Panc1 (cell line): Measurements from ENCODE around the gene WASF3. TPM values are rescaled to one million over a fixed set of nuclear protein-coding genes. Genes with fewer than 3 reads are reported as not detected.

Source experiments
- ATAC-seq: fragments of 200-7000 bp; cut with Tn5 transposase; 2 replicates; pipeline ENCODE4 v1.9.1; 2020; ENCODE audit warnings: mild to moderate bottlenecking, moderate library complexity
- BruUV-seq: library from RNA; stranded (reverse); fragments of 400-500 nt; replicated peaks from 2 replicates; lab custom pipeline; 2021; lab: Mats Ljungman, UMichigan
- CTCF ChIA-PET: fragments of 300-600 bp; sonication (Branson Sonifier 250); formaldehyde crosslinking; loops from one replicate; lab custom pipeline; 2022; ENCODE audit warnings: antibody characterized with exemption; lab: Charles Lee
- POLR2A ChIA-PET: fragments of 300-600 bp; sonication (Branson Sonifier 250); formaldehyde crosslinking; loops from one replicate; lab custom pipeline; 2022; ENCODE audit warnings: antibody characterized with exemption; lab: Charles Lee
- DNase-seq: peaks from one replicate; pipeline ENCODE4 v3.0.0-alpha.2; 2010; ENCODE audit warnings: low read depth, low spot score
- H3K27ac ChIP-seq: 2 replicates; pipeline ENCODE4 v1.5.1; 2011; ENCODE audit warnings: mild to moderate bottlenecking, low read length, inconsistent platforms
- H3K27me3 ChIP-seq: fragments of 200-500 bp; sonication (Bioruptor generic); 2 replicates; pipeline ENCODE4 v1.6.0; 2014; ENCODE audit warnings: low read length, inconsistent platforms; ENCODE audit not compliant: control insufficient read depth, insufficient read depth
- H3K36me3 ChIP-seq: fragments of 200-500 bp; sonication (Bioruptor generic); 2 replicates; pipeline ENCODE4 v1.5.1; 2014; ENCODE audit warnings: inconsistent platforms, mild to moderate bottlenecking, low read length, moderate library complexity; ENCODE audit not compliant: control insufficient read depth, insufficient read depth
- H3K4me1 ChIP-seq: 2 replicates; pipeline ENCODE4 v1.5.1; 2011; ENCODE audit warnings: inconsistent platforms, mild to moderate bottlenecking, low read length, moderate library complexity; ENCODE audit not compliant: control insufficient read depth, insufficient read depth
- H3K4me3 ChIP-seq, 2 experiments: 2 replicates each; pipeline ENCODE4 v1.5.1; 2011 to 2012; ENCODE audit warnings: low read depth in 2 of 2, low read length in 2 of 2, mild to moderate bottlenecking in 2 of 2, inconsistent platforms in 1 of 2, moderate library complexity in 1 of 2
- H3K9me3 ChIP-seq: fragments of 200-500 bp; sonication (Bioruptor generic); 2 replicates; pipeline ENCODE4 v1.5.1; 2014; ENCODE audit warnings: low read depth, mild to moderate bottlenecking, inconsistent platforms, low read length, moderate library complexity; ENCODE audit not compliant: control insufficient read depth, insufficient read depth
- CTCF ChIP-seq: fragments of 450-650 bp; IDR thresholded peaks from 2 replicates; pipeline ENCODE4 v1.5.1; 2017; ENCODE audit warnings: mild to moderate bottlenecking
- POLR2AphosphoS5 ChIP-seq: IDR thresholded peaks from 2 replicates; pipeline ENCODE4 v1.6.1; 2012; ENCODE audit warnings: mild to moderate bottlenecking, low read depth, low read length, moderate library complexity
- REST ChIP-seq, 2 experiments: IDR thresholded peaks; 2 replicates each; pipeline ENCODE4 v1.6.1; 2011 to 2012; ENCODE audit warnings: low read depth in 2 of 2, control low read depth in 1 of 2, low read length in 1 of 2, mild to moderate bottlenecking in 1 of 2, moderate library complexity in 1 of 2; ENCODE audit not compliant: insufficient read depth in 1 of 2
- SIN3A ChIP-seq: IDR thresholded peaks from 2 replicates; pipeline ENCODE4 v1.6.1; 2012; ENCODE audit warnings: low read depth, mild to moderate bottlenecking, low read length, moderate library complexity, borderline replicate concordance; ENCODE audit not compliant: insufficient read depth
- TCF7L2 ChIP-seq: IDR thresholded peaks from 2 replicates; pipeline ENCODE4 v1.6.1; 2011; ENCODE audit warnings: mild to moderate bottlenecking, low read depth, low read length, inconsistent platforms
- in situ Hi-C: cut with HindIII; loops from 2 replicates; pipeline ENCODE4 v1.10.0; 2016; ENCODE audit warnings: low sequenced_read_pairs, low pct_unique_long_range_greater_than_20kb
- intact Hi-C: fragments of 100-400 bp; cut with micrococcal nuclease; formaldehyde crosslinking; loops from one replicate; pipeline ENCODE4 v1.10.0; 2022; ENCODE audit not compliant: unreplicated experiment
- total RNA-seq: library from RNA; stranded (reverse); gene quantifications from one replicate; pipeline ENCODE4 v1.2.1, GENCODE V29; 2021; ENCODE audit not compliant: unreplicated experiment

The WASF3 gene
- total RNA-seq, 1 experiment from 2014 or later = 20.2 TPM

- no peak for ATAC-seq
- BruUV-seq = no TSS peak
- in situ Hi-C loops = no loop called here
Observed at GRCh38 chr13:26727633-26728032, 170.2 kb downstream of the WASF3 start.

GRCh38 chr13:26735677-26736076, 178.2 kb downstream of the WASF3 start:
- ATAC-seq = no peak

More at GRCh38 chr13:26727633-26728032, 170.2 kb downstream of the WASF3 start:
- Histone ChIP-seq H3K4me1 (no peaks in the 10 kb centered on the region), H3K4me3 (no peak overlapping the region), H3K27me3 (no peaks in the 10 kb centered on the region), H3K36me3 (no peaks in the 10 kb centered on the region), H3K27ac (no peak overlapping the region), H3K9me3 (no peaks in the 10 kb centered on the region)
- intact Hi-C loops = no loop called here
- POLR2A ChIA-PET = no interaction called here
- TF ChIP-seq POLR2AphosphoS5 = no peak
- TF ChIP-seq CTCF = no peak
- no peak for TF ChIP-seq SIN3A
- no peak for TF ChIP-seq TCF7L2
- TF ChIP-seq REST (IDR thresholded peaks at IDR 0.05; ENCODE audit: insufficient read depth in 1 of 2, low read depth in 2 of 2, low read length in 1 of 2) = no peak
- DNase-seq = no peak
- CTCF ChIA-PET = no interaction called here

More at GRCh38 chr13:26735677-26736076, 178.2 kb downstream of the WASF3 start:
- no peaks in the 10 kb centered on the region for H3K27me3 ChIP-seq
- CTCF ChIA-PET = no interaction called here
- intact Hi-C loops = no loop called here
- no peak overlapping the region for H3K27ac ChIP-seq
- in situ Hi-C loops = no loop called here
- H3K36me3 ChIP-seq = no peaks in the 10 kb centered on the region
- no peaks in the 10 kb centered on the region for H3K4me1 ChIP-seq
- BruUV-seq = no TSS peak
- H3K9me3 ChIP-seq = no peaks in the 10 kb centered on the region
- TF ChIP-seq SIN3A (no peak), REST (IDR thresholded peaks at IDR 0.05; ENCODE audit: insufficient read depth in 1 of 2, low read depth in 2 of 2, low read length in 1 of 2) (no peak), POLR2AphosphoS5 (no peak), TCF7L2 (no peak), CTCF (no peak)
- POLR2A ChIA-PET = no interaction called here
- DNase-seq = no peak
- H3K4me3 ChIP-seq = no peak overlapping the region

Other genes with a start within 250 kb of the WASF3 start
- not detected for gene GPR12, start 203.1 kb downstream of the WASF3 start, total RNA-seq